Activated CD4-positive, alpha-beta T cell treated with anti-CD3 and anti-CD28 coated beads for 4 hours (primary cell): Measurements from ENCODE around the gene PHYHD1.

ENCODE experiments used
- DNase-seq, 2 donors: peaks; one replicate each; pipeline ENCODE4 v3.0.0-alpha.2; 2020

PHYHD1 gene

DNA sequence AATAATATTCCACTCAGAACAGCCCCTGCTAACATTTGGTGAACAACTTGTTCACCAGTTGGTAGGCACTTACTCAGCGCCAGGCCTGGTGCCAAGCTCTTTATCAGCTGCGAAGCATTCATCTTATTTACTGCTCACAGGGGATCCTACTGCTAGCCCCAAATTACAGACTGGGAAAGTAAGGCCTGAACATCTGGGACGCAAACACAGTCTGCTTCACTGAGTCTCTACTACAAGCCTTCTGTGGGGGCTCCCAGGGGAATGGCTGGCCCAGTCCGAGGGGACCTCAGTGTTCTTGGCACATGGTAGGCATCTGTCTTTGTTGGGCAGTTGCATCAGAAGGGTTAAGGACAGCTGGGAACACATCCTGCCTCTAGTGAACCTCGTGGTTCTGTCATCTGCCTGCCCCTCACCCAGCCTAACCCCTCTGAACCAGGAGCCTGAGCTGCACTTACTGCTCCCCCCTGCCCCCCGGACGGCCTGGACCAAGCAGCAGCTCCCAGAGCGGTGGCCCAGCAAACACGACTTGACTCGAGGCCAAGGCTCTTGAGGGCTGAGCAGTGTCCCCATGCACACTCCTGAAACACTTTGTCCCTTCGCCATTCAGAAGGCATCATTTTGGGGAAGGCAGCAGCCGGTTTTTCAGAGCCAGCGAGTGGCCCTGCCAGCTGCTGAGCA lies at the start of gene PHYHD1:
PHYHD1 (plus strand) TSS at position 602 of the 678 bp plus-strand sequence. CDS start 1,342 bp downstream, outside the sequence.
- DNase-seq: no peak

DNA sequence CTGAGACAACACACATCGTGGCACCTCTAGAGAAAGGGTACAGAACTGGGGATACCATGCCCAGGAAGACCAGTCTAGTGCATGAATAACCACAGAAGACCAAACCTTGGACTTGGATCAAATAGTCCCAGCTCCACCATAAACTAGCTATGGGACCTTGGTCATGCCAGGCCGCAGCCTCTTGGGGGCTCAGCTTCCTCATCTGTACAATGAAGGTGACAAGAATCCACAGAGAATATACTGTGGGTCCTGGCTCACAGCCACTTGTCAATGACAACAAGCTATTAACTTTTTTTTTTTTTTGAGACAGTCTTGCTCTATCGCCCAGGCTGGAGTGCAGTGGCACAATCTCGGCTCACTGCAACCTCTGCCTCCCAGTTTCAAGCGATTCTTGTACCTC lies 42.9 kb upstream of the PHYHD1 start:
- DNase-seq: no peak

DNA sequence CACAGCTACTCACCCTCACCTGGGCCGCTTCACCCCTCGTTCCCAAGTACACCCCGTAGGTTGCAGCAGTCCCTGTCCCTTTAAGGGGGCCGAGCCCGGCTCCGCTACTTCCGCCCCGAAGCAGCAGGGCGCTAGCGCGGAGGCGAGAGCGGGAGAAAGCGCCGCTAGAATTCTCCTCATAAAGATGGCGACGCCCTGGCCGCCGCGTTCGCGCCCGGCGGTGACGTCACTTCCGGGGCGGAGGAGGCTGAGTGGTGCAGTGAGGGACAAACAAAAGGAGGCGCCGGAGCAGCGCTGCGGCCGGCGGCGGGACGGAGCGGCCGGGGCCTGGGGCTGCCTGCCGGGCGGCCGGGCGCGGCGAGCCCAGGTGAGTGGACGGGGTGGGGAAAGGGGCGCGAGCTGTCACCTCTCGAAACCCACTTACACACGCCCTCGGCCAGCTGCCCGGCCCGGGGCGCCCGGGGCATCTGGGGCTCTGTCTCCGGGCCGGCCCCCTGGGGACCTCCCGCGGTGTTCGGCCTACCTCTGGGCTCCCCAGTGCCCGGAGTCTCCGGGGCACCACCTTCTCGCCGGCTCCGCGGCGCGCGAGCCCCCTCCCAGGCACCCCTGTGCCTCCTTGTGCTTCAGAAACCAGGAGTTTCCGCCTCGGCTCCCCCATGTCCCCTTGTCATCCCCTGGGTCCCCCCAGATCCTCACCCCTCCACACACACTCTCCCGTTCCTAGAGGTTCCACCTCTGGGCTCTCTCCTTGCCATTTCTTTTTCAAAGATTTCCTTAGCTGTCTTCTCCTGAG lies 38.7 kb upstream of the PHYHD1 start, which contains the start of the genes KYAT1 and LRRC8A:
KYAT1 (minus strand) TSS at position 67 of the 793 bp plus-strand sequence. CDS start 36,545 bp downstream, outside the sequence.
LRRC8A (plus strand) TSS at position 250 of the 793 bp plus-strand sequence. CDS start 25,032 bp downstream, outside the sequence.
- DNase-seq: peak; percentile 96 to 98

DNA sequence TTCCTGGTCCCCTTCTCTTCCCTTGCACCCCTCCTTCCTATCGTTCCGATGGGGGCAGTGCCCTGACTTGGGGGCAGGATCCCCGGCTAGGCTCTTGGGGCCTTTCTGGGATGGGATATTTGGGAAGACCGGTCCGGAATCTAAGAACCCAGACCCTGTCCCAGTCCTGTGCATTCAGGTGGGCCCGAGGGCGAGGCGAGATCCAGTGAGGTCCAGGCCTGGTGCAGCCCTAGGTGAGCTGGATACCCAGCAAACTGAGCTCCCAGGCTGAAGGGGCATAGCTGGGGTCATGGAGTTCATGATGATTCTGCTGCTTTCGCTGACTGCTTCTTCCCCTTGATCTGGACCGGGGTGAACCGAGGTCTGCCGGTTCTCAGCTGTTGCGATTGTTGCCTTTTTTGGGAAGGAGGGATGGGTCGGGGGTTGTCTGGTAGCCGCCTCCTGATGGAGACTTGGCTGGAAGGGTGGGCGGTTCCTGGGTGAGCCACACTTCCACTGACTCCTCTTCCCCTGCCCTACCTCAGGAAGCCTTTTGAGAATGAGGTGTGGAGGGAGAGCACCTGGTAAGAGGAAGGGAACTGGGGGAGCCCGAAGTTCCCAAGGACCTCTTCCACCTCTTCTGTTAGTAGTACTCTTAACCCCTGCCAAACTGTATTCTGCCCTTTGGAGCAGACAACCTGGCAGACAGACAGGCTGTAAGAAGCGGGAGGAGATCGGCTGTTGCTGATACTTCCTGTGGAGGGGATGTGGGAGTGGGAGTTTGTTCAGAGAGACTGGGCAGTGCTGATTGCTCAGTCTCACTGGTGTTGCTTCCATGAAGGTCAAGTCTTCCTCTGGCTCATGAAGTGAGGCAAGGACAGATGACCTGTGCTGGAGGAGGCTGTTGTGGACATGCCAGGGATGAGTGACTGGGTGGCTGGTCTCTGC lies 37.8 kb upstream of the PHYHD1 start:
- DNase-seq: no peak

DNA sequence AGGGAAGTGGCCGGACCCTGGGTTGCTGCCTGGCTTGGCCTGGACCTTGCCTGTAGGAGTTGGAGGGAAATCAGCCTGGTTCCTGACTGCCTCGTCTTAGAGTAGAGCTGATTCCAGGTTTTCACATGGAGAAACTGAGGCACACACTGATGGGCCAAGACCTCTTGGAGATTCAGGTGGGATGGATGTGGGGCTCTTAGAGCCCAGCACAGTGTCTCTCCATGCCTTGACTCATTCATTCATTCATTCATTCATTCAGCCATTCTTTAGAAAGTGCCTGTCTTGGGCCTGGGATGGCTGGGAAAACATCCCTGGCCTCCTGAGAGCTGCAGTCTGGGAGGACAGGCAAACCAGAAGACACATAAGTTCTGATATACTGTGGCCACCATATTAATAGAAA lies 36.6 kb upstream of the PHYHD1 start:
- DNase-seq: no peak

GRCh38 chr9:128885376-128885775 lies 35.4 kb upstream of the PHYHD1 start:
- no peak for DNase-seq

- DNase-seq: no peak
Measured at GRCh38 chr9:128885798-128886197, 35.0 kb upstream of the PHYHD1 start.

- no peak for DNase-seq
Measured at GRCh38 chr9:128886211-128886891, 34.4 kb upstream of the PHYHD1 start.

GRCh38 chr9:128887049-128887448 lies 33.7 kb upstream of the PHYHD1 start:
- DNase-seq: no peak

DNA sequence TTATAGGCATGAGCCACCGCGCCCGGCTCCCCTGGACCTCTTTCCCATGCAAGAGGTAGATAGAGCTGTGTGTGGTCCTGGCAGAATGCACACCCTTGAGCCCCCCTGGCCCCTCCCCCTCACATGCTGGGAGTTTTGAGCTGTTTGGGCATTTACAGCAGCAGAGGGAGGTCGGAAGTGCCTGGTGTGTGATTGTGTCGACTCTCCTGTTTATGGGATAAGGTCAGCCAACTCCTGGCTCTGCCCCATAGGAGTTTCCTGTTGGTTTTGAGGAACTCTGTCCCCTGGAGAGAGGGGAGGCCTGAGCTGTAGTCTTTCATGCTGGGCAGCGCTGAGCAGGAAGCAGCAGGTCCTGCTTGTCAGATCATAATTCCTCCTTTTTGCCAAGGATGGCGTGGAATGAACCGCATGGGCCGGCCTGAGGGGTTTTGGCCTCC lies 32.9 kb upstream of the PHYHD1 start:
- DNase-seq: no peak

DNA sequence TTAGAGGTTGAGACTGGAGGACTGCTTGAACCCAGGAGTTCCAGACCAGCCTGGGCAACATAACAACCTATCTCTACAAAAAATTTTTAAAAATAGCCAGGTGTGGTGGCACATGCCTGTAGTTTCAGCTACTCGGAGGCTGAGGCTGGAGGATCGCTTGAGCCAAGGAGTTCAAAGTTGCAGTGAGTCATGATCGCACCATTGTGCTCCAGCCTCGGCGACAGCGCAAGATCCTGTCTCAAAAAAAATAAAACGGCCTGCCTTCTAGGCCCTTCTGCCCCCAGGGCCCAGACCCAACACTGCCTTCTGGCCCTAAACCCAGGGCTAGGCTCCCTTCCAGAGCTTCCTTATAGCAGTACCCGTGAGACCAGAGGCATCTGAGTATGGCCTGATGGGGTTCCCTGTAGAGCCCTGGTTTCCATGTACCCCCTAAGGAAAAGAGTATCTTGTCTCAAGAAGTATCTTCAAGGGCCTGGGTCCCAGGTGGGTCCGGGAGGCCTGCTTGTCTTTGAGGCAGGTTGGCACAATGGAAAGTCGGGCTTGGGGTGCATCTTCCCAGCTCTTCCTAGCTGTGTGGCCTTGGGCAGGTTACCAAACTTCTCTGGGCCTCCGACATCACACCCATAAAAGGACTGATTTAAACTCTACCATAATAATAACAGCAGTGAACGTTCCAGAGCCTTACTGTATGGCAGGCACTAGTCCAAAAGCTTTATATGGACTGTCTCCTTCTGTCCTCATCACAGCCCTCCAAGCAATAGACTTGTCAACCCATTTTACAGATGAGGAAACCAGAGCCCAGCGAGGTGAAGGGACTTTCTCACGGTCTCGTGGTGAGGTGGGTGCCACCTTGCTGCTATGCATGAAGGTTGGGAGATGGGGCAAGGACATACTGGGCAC lies 29.2 kb upstream of the PHYHD1 start:
- no peak for DNase-seq

GRCh38 chr9:128892221-128892921 lies 28.4 kb upstream of the PHYHD1 start:
- no peak for DNase-seq

DNA sequence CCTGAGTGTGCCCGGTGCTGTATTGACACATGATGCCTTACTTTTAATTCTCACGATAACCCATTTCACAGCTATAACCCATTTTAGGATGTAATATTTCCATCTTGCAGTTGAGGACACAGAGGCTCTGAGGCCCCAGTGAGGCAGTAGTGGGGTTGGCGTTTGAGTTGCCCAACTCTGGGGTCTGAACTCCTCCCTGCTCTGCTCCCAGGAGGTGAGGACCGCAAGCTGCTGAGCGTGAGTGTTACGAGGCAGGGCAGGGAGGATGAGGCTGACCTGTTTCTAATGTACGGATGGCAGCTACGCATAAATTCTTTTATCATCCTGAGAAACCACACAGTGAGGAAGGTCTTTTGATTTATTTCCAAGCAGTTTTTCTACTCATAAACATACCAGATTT lies 27.4 kb upstream of the PHYHD1 start:
- no peak for DNase-seq

DNA sequence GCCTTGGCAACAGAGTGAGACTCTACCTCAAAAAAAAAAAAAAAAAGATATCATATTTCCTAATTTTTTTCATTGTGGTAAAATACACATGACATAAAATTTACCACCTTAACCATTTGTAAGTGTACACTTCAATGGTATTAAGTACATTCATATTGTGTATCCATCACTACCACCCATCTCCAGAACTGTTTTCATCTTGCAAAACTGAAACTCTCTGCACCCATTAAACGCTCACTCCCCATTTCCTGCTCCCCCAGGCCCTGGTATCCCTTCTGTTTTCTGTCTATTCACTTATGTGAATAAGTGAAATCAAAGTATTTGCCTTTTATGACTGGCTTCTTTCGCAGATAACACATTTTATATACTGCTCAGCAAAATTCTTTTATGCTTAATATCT lies 26.0 kb upstream of the PHYHD1 start:
- DNase-seq: no peak

DNA sequence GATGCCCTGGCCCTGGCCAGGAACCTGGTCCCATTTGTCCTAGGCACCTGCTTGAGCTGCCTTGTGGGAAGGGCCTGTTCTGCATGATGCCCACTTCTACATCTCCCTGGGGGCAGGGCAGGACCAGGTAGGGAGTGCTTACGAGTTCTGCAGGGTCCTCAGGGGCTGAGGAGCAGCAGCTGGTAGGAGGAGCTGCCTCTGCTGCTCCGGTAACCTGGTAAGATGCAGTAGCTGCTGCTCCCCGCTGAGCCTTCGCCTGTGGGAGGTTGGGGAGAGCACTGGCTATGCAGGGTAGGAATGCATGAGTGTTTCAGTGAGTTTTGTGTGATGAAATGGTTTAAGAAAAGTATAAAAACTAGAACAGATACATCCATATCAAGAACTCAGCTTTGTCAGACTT lies 25.2 kb upstream of the PHYHD1 start:
- no peak for DNase-seq

GRCh38 chr9:128898382-128898781 lies 22.4 kb upstream of the PHYHD1 start:
- DNase-seq: no peak

GRCh38 chr9:128898845-128899565 lies 21.8 kb upstream of the PHYHD1 start:
- no peak for DNase-seq

GRCh38 chr9:128899566-128900322 lies 21.0 kb upstream of the PHYHD1 start:
- DNase-seq: no peak

- DNase-seq: no peak
Measured at GRCh38 chr9:128901379-128901778, 19.4 kb upstream of the PHYHD1 start.
